ENCODE results near the gene HDAC4.
A peak's percentile ranks its signal among the peaks of the same experiment; 100 is the strongest.

Gene HDAC4

DNA sequence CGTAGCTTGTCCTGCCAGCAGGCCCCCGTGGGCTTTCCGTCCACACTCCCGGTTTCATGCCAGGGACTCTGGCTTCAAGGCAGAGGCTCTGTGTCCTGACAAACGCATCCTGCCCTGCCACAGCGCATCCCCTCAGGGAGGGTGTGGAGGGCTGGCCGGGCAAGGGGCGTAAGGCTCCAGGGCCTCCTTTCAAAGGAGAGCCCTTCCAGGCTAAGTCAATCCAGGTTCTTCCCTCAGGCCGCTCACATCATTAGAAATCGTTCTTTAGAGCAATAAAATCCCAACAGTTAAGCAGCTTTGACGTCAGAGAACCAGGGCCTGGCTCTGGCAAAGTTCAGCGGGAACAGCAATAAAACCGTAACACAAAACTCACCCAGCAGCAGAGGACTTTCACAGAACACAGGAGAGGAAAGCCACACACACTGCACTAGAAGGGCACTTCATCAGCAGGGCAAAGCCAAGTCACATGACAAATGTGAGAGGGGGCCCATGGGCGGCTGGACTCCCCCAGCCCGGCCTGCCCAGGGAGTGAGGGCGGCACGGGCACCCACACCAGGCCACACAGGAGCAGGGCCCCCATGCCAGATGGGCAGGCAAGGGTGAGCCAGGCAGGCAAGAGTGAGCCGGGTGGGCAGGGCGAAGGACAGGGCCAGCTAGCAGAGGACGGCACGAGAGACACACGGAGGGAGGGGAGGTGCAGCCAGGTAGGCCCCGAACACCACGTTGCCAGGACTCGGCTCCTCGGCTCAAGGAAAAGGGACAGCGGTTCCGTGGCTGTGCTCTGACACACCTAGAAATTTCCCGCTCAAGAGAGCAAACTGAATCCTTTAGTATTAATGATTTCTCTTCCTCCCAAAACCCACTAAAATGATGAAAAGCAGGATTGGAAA lies 52.0 kb downstream of the HDAC4 start:
- no peak for DNase-seq

DNA sequence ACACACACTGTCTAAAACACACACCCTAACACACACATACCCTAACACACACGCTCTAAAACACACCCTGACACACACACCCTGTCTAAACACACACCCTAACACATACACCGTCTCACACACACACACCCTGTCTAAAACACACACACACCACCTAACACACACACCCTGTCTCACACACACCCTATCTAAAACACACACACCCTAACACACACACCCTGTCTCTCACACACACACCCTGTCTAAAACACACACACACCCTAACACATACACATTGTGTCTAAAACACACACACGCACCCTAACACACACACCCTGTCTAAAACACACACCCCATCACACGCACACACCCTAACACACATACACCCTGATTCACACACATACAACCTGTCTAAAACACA lies 54.1 kb downstream of the HDAC4 start:
- no peak for DNase-seq

DNA sequence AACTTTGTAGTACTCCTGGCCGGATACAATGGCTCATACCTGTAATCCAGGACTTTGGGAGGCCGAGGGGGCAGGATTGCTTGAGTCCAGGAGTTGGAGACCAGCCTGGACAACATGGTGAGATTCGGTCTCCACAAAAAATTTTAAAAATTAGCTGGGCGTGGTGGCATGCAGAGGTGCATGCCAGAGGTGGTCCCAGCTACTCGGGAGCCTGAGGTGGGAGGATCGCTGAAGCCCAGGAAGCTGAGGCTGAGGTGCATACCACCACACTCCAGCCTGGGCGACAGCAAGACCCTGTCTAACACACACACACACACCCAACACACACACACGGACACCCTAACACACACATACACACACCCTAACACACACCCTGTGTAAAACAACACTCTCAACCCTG lies 55.6 kb downstream of the HDAC4 start:
- no peak for DNase-seq

DNA sequence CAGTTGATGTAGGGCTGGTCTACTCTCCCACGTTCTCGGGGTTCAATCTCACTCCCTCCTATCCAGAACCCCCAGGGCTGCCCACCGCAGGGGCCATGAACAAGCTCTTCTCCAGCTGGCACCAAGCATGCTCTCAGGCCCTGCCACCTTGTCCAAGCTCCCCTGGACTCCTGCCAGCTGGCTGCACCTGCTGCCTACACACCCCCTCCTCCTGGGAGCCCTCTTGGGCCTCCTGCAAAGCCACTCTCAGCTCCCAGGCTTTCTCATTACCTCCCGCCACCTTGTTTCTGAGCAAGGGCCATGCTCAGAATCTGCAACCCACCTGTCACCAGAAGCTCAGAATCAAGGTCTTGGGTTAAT lies 56.0 kb downstream of the HDAC4 start:
- no peak for DNase-seq

DNA sequence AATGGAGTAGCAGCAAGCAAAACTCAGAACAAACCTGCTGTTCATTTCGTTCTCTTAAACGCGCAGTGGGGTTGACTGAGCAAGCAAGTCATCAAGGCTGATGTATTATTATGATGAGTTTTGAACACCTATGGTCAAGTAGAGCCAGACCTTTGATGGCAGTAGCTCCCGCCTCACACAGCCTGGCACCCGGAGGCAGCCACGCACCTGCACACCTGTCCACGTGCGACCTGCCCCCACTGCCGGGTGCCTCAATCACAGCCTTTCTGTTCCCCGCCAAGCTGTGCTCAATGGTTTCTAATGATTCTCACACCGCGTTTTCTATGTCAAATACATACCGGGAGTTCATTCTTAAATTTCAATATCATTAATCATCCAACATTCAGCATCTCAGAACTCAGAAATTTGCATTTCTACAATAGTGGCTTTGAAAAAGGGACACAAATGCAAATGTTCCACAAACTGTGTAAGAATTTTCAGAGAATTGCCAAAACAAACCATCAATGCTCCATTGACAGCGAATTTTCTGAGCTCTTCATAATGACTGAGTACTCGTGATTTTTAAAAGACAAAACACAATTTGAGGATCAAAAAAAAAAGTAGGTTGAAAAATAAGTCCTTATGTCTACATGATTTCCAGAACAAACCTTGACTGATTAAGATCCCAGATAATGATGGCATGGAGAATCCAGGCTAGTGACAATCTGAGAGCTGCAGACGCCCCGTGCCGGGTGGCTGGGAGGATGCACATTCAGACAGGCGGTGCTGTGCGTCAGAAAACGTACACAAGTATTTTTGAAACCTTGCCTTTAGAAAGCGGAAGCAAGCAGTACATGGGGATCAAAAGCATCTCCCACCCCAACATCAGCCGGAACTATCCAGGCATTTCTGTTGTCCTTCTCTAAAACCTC lies 56.6 kb downstream of the HDAC4 start:
- DNase-seq: peak in 1 of 2 donors; percentile 63

DNA sequence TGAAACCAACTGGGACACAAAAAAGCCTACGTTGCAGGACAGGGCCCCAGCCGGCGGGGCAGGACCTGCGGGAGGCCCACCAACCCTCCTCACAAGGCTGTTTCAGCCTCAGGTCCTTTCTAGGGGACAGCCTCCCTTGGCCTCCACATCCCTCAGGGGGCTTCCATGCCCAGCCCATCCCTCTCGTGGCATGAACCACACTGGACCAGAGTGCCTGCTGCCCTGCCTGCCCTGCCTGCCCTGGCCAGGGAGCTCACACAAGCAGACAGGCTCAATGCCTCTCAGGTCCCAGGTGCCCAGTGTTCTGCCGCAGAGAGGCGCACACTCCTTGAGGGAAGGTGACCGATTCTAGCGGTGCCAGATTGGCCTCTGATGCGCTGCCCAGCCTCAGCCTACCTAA lies 57.4 kb downstream of the HDAC4 start:
- no peak for DNase-seq

DNA sequence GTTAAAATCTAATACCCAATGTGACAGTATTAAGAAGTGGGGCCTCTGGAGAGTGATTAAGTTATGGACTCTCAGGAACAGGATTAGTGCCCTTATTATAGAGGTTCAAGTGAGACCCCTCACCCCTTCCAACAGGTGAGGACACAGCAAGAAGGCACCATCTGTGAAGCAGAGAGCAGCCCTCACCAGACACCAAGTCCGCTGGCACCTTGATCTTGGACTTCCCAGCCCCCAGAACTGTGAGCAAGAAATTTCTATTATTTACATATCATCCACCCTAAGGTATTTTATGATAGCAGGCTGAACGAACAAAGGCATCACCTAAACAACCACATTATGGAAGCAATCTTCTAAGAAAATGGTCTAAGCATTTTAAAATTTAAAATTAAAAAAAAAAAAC lies 59.0 kb downstream of the HDAC4 start:
- no peak for DNase-seq

DNA sequence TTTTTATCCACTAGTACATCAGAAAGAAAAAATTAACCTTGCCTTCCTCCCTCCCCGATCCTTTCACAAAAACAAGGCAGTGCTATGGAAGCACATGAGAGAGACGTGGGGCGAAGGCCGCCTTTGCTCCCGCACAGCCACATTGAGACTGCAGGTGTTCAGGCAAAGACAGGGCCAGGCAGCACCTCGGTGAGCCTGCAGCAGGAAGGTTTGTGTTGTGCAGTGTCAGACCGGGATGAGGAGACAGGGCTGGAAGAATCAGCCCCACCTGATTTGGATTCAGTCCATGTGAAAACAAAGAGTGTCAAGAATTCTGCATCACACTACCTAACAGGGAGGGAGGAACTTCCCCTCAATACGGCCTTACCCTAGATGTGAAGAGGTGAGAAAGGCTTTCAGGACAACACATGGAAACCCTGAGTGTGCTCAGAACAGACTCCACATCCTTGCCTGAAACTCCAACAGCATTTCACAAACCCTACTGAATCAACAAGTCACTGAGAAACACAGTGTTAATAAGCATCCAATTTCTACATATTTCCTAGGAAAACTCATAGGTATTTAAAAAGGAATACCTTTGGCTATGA lies 59.6 kb downstream of the HDAC4 start:
- DNase-seq: no peak

DNA sequence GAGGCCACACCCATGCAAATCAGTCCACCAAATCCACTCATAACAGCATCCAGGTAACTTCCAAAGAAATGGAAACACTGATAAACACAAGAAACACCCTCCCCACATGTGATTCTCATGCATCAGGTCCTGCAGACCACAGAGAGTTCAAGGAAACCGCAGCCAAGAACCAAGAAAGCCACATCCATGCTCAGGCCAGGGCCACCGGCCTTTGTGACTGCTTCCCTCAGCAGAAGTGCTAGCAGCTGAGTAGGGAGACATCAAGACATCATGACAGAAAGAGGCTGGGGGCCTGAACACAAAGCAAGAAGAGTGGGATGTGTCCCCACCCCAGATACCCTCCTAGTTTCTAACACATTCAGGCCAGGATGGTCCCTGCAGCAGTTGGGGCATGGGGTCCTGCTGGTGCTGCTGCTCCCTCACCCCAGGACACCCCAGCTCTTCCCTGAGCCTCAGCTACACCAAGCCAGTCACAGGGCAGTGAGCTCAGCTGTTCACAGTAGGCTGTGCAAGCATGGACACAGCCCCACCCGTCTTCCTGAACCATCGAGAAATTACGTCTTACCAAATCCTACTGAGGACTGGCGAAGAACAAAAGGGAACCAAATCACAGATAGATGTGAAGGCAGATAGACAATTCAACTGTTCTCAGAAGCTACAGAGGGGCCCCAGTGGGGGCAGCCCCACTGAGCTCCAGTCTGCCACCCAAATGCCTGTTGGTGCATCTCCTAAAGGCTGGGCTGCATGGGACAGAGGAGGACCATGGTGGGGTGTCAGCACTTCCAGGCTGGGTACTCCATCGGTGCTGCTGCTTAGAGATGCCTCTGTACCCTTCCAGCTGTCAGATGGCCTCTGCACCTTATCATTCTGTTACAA lies 60.9 kb downstream of the HDAC4 start:
- no peak for DNase-seq

DNA sequence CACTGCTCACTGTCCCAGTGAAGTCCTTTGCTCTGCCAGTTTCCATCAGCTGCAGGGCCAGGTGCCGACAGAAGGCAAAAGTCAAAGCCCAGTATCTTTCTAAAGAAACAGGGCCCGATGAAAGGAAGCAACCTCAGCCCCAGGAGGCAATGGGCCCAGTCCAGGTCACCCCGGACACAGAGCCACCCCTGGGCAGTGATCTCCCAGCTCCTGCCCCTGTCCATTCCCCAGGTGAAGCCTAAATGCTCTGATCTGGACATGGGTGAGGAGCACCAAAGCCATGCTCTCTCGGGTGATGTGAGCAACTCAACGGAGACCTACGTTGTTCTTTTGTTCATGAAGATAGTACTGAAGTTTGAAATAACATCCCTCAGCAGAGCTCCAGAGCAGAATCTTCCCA lies 61.6 kb downstream of the HDAC4 start:
- no peak for DNase-seq

DNA sequence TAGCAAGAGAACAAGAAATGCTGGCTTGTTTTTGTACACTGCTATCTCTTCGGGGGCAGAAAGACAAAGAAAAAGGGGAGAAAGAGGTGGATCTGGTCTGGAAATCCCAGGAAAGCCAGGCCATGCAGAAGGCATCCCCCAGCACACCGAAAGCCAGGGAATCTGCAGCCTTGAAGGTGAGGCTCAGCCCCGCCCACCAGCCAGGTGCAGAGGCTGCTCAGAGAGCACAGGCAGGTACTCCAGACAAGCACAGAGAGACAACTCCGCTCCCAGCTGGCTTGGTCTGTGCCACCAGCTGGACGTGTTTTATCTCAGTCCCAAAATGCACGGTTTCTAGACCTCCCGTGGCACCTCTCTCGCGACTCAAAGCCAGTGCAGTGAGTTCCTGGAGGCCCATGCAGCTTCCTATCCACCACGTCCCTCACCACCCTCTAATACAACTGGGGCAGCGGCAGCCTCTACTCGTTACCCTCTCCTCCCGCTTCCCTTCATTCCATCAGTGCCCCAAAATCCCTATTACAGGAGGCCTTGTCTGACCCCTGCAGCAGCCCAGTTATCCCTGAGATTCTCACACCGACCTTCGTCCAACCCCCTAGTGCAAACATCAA lies 62.8 kb downstream of the HDAC4 start:
- no peak for DNase-seq

DNA sequence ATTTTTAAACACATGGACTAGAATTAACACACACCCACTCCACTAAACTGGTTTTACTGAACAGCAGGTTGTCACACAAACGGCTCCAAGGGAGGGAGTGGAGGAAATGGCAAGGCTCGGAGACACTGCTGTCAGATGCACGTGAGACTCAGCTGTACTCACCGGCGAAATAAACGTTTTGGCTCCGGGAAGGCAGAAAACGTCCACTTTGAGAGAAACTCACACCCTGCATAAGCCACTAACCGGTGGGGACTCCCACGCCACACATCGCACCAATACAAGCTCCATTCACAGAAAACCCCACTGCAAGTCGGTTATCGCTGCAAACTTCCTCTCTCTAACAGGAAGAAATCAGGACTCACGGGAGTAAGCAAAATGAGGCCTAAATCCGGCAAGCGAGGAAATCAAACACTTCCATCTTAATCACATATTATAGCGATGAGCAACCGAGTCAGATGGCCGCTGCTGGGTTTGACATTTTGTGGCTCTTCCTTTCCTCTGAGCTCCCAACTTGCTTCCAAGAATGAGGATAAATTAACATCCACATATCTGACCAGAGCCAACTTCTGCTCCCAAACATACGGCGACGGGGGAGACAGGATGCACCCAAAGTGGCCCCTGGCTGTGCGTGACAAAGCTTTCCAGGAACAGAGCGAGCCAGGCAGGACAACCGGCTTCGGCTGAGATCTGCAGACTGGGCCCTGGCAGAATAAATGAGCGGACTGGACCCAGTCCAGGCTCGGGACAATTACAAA lies 63.5 kb downstream of the HDAC4 start:
- DNase-seq: peak in 1 of 2 donors; percentile 40

DNA sequence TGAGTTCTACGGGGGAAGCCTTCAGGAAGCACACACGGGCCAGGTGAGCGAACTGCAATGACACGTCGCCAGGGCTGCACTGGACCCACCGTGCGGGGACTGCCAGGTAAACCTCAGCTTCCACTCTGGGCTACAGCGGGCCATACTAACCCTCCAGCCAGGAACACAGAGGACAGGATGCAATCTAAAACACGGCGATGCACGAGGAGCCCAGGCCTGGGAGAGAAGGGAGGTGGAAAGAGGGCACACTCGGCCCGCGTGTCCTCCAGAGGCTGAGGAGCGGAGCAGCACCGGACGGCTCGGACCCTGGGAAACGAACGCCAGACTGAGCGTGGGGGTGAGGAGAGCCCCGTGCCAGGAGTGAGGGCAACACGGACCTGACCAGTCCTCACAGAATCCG lies 69.3 kb downstream of the HDAC4 start:
- DNase-seq: no peak

DNA sequence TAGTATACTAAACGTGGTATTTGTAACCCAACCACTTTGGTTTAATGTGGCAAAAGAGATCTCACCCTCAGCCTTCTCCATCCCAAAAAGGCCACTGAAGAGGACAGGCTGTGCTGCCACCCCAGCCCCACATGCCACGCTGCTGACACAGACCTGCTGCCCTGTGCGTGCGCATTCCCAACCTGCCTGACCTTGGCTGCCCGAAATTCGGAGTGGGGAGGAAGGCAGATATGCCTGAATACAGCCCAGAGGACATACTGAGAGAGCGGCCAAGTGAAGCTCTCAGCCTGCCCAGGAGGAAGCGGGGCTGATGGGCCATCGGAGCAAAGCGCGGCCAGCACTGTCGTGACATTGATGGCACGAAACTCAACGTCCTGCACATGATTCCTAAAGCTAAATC lies 70.0 kb downstream of the HDAC4 start:
- no peak for DNase-seq

DNA sequence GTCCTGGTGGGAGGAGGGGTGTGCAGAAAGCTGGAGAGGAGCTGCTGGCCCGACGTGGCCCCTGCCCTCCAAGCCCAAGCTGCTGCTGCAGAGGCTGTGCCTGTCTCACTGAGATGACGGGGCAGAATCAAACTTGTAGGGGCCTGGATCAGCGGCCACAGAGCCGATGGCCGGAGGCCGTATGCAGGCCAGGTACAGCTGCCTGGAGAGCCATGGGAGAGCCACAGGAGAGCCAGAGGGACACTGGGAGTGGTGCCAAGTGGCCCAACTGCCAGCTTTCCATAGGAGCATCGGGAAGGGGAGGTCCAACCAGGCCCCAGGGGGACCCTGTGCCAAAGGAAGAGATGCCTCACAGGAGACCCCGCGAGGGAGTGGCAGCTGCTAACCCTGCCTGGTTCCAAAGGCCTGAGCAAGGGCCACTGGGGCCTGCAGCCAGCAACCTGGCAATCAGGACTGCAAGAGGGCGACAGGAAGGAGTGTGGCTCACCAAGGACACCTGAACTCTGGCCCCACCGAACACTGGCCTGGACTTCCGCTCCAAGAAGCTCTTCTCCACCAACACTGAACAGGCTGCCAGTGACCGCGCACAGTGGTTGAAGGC lies 70.7 kb downstream of the HDAC4 start:
- DNase-seq: no peak

DNA sequence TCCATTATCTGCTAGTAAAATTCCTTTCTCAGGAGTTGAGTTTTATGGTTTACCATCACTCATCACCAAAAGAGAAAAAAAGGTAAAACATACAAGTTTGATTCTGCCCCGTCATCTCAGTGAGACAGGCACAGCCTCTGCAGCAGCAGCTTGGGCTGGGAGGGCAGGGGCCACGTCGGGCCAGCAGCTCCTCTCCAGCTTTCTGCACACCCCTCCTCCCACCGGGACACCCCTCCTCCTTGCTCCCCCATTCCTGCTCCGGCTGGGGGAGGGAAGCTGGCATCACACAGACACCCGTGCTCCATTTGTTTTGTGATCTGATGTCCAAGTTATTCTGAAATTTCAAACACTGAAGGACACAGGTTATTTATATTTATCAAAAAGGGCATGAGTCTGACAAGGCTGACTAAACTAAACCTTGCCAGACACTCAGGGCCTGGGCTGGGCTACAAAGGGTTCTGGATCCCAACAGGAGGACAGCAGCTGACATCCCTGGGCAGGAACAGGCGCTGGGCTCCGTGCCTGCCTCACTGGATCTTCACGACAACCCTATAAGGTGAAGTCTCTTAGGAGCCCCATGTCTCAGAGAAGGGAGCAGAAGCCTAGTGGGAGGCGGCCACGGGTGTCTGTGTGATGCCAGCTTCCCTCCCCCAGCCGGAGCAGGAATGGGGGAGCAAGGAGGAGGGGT lies 71.4 kb downstream of the HDAC4 start:
- no peak for DNase-seq

DNA sequence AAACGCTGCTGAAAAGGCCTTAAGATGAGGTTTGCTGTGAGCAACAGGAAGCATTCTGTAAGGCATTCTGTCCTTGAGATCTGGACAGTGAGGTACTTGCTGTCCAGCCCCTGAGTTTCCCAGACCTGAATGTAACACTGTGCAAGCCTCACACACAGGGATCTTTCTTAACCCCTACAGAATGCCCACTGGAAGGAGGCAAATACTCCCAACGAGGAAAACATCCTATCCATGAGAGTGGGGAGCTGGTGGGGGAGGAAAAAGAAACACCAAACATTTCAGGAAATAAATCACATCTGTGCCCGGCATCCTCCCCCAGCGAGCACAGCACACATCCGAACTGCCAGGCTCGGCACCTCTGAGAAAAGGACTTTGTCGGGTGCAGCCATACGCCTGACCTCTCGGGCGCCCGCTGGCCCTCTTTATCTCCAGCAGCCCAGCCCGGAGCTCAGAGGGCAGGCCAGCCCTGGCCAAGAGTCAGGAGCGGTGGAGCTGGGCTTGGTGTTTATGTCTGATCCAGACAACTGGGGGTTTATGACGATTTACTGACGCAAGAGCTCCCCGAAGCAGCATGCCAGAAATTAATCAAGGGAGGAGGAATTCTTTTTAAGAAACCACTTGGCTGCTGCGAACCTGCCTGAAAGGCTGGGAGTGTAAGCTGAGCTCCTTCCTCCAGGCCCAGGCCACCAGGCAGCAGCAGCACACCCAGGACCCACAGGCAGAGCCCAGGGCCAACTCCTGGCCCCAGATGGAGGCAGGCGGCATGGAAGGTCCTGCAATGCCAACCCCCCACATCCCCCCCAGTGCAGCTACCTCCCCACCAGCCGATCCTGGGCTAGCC lies 72.2 kb downstream of the HDAC4 start:
- no peak for DNase-seq

DNA sequence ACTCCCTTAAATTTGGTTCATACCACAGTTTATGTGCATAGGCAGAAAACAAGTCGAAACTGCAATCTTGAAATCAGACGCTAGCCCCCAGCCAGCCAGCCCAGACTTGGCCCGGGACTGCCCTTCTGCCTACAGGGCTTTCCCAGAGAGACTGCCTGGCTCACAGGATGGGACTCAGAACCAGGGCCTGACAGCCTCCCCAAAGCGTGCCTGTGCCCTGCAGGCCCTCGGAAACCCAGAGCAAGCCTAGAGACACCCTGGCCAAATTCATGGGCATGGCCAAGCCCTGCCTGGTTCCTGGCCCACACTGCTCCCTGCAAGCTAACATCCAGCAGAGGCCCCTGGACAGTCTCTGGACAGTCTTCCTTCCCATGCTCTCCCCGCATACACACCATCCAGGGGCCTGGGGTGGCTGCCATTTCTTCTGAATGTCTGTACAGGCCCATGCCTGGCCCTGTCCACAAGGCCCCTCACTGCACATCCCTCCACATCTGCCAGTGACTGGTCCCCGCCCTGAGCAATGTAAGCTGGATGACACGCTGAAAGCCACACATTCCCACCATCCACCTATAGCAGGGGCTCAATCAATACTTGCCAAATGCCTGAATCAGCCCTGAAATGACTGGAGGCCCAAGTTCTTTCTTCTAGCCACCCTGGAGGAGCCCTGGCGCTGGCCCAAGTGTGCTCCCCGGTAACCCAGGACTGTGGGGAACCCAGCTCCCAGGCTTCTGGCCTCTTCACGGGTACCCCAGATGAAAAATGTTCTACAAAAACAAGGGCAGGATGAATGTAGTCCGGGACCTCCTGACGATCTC lies 73.1 kb downstream of the HDAC4 start:
- DNase-seq: no peak

Measured in hippocampal formation (tissue), 2 donors.